HL-60 (cell line): ENCODE results near the gene AKAP13.

Source experiments
- DNase-seq, 2 experiments: peaks; one replicate each; pipeline ENCODE4 v3.0.0-alpha.2; 2010 to 2020; ENCODE audit warnings: low read depth in 1 of 2, low spot score in 1 of 2
- H3K27ac ChIP-seq: fragments of 250-450 bp; sonication (Bioruptor Pico); replicated peaks from 2 replicates; pipeline ENCODE4 v1.5.1; 2020; ENCODE audit warnings: mild to moderate bottlenecking, moderate library complexity
- H3K27me3 ChIP-seq: fragments of 250-450 bp; sonication (Bioruptor Pico); 2 replicates; pipeline ENCODE4 v1.5.1; 2021; ENCODE audit warnings: mild to moderate bottlenecking, moderate library complexity; ENCODE audit not compliant: insufficient read depth, poor library complexity, severe bottlenecking
- H3K4me3 ChIP-seq: replicated peaks from 2 replicates; pipeline ENCODE4 v1.5.1; 2011; ENCODE audit warnings: mild to moderate bottlenecking, control low read depth, low read length; ENCODE audit not compliant: insufficient read depth
- GABPA ChIP-seq: IDR thresholded peaks from 2 replicates; pipeline ENCODE4 v1.6.1; 2012; ENCODE audit warnings: low read depth
- POLR2AphosphoS5 ChIP-seq: IDR thresholded peaks from 2 replicates; pipeline ENCODE4 v1.6.1; 2012; ENCODE audit warnings: low read depth
- REST ChIP-seq: IDR thresholded peaks from 2 replicates; pipeline ENCODE4 v1.6.1; 2012; ENCODE audit warnings: low read depth; ENCODE audit not compliant: insufficient replicate concordance
- SPI1 ChIP-seq: IDR thresholded peaks from 2 replicates; pipeline ENCODE4 v1.6.1; 2012; ENCODE audit warnings: low read depth, mild to moderate bottlenecking, borderline replicate concordance
- TF ChIP-seq, protein P1 (sequence below): IDR thresholded peaks from one replicate; pipeline ENCODE4 v1.5.1; 2011; ENCODE audit warnings: low read length, control low read depth, inconsistent platforms; ENCODE audit not compliant: insufficient read depth

The AKAP13 gene

GRCh38 chr15:85780225-85780985 is 400.0 kb downstream of the AKAP13 start:
- DNase-seq: no peak
- Histone ChIP-seq H3K27me3 (no peaks in the 10 kb centered on the region), H3K4me3 (no peak overlapping the region), H3K27ac (no peak overlapping the region)
- TF ChIP-seq GABPA (no peak), POLR2AphosphoS5 (no peak), REST (no peak)
- TF ChIP-seq, protein P1, sequence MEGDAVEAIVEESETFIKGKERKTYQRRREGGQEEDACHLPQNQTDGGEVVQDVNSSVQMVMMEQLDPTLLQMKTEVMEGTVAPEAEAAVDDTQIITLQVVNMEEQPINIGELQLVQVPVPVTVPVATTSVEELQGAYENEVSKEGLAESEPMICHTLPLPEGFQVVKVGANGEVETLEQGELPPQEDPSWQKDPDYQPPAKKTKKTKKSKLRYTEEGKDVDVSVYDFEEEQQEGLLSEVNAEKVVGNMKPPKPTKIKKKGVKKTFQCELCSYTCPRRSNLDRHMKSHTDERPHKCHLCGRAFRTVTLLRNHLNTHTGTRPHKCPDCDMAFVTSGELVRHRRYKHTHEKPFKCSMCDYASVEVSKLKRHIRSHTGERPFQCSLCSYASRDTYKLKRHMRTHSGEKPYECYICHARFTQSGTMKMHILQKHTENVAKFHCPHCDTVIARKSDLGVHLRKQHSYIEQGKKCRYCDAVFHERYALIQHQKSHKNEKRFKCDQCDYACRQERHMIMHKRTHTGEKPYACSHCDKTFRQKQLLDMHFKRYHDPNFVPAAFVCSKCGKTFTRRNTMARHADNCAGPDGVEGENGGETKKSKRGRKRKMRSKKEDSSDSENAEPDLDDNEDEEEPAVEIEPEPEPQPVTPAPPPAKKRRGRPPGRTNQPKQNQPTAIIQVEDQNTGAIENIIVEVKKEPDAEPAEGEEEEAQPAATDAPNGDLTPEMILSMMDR: no peak

GRCh38 chr15:85781099-85781498 is 400.7 kb downstream of the AKAP13 start:
- H3K27me3 ChIP-seq: no peaks in the 10 kb centered on the region
- TF ChIP-seq, protein P1: no peak
- TF ChIP-seq REST (no peak), SPI1 (no peak), GABPA (no peak), POLR2AphosphoS5 (no peak)
- DNase-seq: no peak
- no peak overlapping the region for H3K4me3 ChIP-seq
- H3K27ac ChIP-seq: no peak overlapping the region

- Histone ChIP-seq H3K27me3 (no peaks in the 10 kb centered on the region), H3K27ac (no peak overlapping the region), H3K4me3 (no peak overlapping the region)
- no peak for DNase-seq
- no peak for TF ChIP-seq GABPA
- TF ChIP-seq, protein P1: no peak
- no peak for TF ChIP-seq SPI1
- no peak for TF ChIP-seq POLR2AphosphoS5
- TF ChIP-seq REST: no peak
These were observed 401.7 kb downstream of the AKAP13 start for GRCh38 chr15:85782064-85782463.
